Adrenal gland (tissue), 12 donors: Measurements from ENCODE around the gene CORO2A. TPM values are rescaled to one million over a fixed set of nuclear protein-coding genes. Genes with fewer than 3 reads are reported as not detected.

ENCODE experiments used
- DNase-seq, 7 donors: peaks; one replicate each; pipeline ENCODE4 v3.0.0-alpha.2; 2019 to 2020
- H3K27ac ChIP-seq, 5 donors: fragments of 200-600 bp; sonication (generic) in 4 of 5; 1 replicate in 3 of 5; 2 replicates in 2 of 5; pipeline versions ENCODE4 v1.5.1 to v1.8.0; 2016 to 2020; ENCODE audit warnings: mild to moderate bottlenecking in 1 of 5
- H3K27me3 ChIP-seq: fragments of 200-600 bp; 2 replicates; pipeline ENCODE4 v1.8.0; 2021
- H3K36me3 ChIP-seq, 2 donors: fragments of 200-600 bp; replicated peaks in 1 of 2; 1 replicate in 1 of 2; 2 replicates in 1 of 2; pipeline versions ENCODE4 v1.5.1 to v1.8.0; 2018 to 2022
- H3K4me1 ChIP-seq, 2 donors: fragments of 200-600 bp; replicated peaks in 1 of 2; 1 replicate in 1 of 2; 2 replicates in 1 of 2; pipeline versions ENCODE4 v1.5.1 to v1.8.0; 2018 to 2021
- H3K4me3 ChIP-seq, 4 donors: fragments of 200-600 bp; sonication (generic) in 3 of 4; one replicate each; pipeline ENCODE4 v1.5.1; 2016 to 2018
- H3K9me3 ChIP-seq, 3 donors: fragments of 200-600 bp; sonication (generic) in 1 of 3; replicated peaks in 1 of 3; 1 replicate in 2 of 3; 2 replicates in 1 of 3; pipeline versions ENCODE4 v1.5.1 to v1.8.0; 2016 to 2021
- POLR2A ChIP-seq, 2 donors: fragments of 450-650 bp; IDR thresholded peaks; one replicate each; pipeline ENCODE4 v1.6.1; 2017; ENCODE audit warnings: antibody characterized with exemption in 2 of 2, mild to moderate bottlenecking in 2 of 2, moderate library complexity in 1 of 2
- WGBS, 4 donors: extraction: QIAGEN DNeasy Blood & Tissue Kit in 2 of 4; methylation state at CpG; one replicate each; pipeline versions ENCODE4 v1.1.5 to v1.1.7; 2013 to 2017; 5-methylcytosine and 5-hydroxymethylcytosine counted together
- intact Hi-C, 2 donors: fragments of 100-400 bp; cut with DNase I; formaldehyde crosslinking; loops; one replicate each; pipeline versions ENCODE4 v1.14.1 to v1.15.0; 2022 to 2023
- polyA plus RNA-seq, 3 donors: library from polyadenylated mRNA; stranded (reverse); fragments of 200-250 nt in 2 of 3; fragments of 350-450 nt in 1 of 3; fragmentation: Illumina TruSeq in 1 of 3; extraction: RNeasy Lipid Tissue Mini Kit (QIAGEN cat#74804) in 1 of 3; gene quantifications; one replicate each; pipeline ENCODE4 v1.2.3, GENCODE V29; 2013 to 2014
- total RNA-seq, 9 donors: library from RNA; depleted of rRNA in 4 of 9; stranded (reverse); fragments of >200 nt in 4 of 9; fragments of 120-200 nt in 1 of 9; fragmentation: NEBNext Ultra II Directional in 1 of 9; extraction: Animal tissue kit (Norgen Biotek cat#: 25700) in 1 of 9; gene quantifications; one replicate each; pipeline versions ENCODE4 v1.1.0 to v1.2.4, GENCODE V29; 2013 to 2023
- TF ChIP-seq, protein P1 (sequence below), 6 experiments: fragments of 450-650 bp in 4 of 6; fragments of 200-600 bp in 2 of 6; sonication (generic) in 1 of 6; IDR thresholded peaks; 1 replicate in 5 of 6; 2 replicates in 1 of 6; pipeline versions ENCODE4 v1.5.1 to v1.8.0; 2016 to 2021; ENCODE audit warnings: antibody characterized with exemption in 6 of 6, mild to moderate bottlenecking in 2 of 6, moderate library complexity in 1 of 6
- donor health status: healthy with polysubstance abuse.
- donor health status: Bipolar disorder and iron deficiency.
- donor health status: DM: yes; HTN: yes; CAD: no.
- donor health status: DM: no; HTN: no; CAD: no.
- donor health status: DM: no; HTN: no; CAD: no.
- donor health status: DM: yes; HTN: yes; CAD: no.

Gene CORO2A
- total and polyA plus RNA-seq, 12 donors, result 0.06 to 3.9 (median 1.2) TPM

DNA sequence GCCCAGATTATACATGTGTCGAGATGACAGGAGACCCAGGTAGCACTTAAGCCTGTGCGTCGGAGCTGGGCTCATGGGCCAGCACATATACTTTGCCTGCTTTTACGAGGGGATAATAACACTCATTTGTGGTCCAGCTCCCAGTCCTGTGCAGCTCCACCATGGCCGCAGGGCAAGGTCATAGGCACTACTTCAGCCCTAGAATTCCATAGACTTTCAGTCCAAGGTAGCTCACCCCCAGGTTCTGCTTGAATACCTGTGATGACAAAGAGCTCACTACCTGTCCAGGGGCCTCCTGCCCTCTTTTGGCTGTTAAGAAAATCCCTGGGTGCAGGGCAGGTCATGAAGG is 1.7 kb downstream of the CORO2A start:
- no peaks in the 10 kb centered on the region for H3K36me3 ChIP-seq
- no peak for DNase-seq
- no peak overlapping the region for H3K27ac ChIP-seq
- peaks cover 6 to 8% of the 10 kb centered on the region in 2 donors for H3K4me1 ChIP-seq
- 73 to 93% (median 83%) methylated on average over 3 to 5 of the region's 5 CpGs for WGBS, 4 donors
- no peak overlapping the region for H3K4me3 ChIP-seq
- intact Hi-C loops, result no loop called here
- H3K9me3 ChIP-seq, result no peaks in the 10 kb centered on the region
- TF ChIP-seq POLR2A (IDR thresholded peaks at IDR 0.05), result no peak
- TF ChIP-seq, protein P1, sequence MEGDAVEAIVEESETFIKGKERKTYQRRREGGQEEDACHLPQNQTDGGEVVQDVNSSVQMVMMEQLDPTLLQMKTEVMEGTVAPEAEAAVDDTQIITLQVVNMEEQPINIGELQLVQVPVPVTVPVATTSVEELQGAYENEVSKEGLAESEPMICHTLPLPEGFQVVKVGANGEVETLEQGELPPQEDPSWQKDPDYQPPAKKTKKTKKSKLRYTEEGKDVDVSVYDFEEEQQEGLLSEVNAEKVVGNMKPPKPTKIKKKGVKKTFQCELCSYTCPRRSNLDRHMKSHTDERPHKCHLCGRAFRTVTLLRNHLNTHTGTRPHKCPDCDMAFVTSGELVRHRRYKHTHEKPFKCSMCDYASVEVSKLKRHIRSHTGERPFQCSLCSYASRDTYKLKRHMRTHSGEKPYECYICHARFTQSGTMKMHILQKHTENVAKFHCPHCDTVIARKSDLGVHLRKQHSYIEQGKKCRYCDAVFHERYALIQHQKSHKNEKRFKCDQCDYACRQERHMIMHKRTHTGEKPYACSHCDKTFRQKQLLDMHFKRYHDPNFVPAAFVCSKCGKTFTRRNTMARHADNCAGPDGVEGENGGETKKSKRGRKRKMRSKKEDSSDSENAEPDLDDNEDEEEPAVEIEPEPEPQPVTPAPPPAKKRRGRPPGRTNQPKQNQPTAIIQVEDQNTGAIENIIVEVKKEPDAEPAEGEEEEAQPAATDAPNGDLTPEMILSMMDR (IDR thresholded peaks at IDR 0.05), result no peak
- H3K27me3 ChIP-seq, result no peaks in the 10 kb centered on the region

DNA sequence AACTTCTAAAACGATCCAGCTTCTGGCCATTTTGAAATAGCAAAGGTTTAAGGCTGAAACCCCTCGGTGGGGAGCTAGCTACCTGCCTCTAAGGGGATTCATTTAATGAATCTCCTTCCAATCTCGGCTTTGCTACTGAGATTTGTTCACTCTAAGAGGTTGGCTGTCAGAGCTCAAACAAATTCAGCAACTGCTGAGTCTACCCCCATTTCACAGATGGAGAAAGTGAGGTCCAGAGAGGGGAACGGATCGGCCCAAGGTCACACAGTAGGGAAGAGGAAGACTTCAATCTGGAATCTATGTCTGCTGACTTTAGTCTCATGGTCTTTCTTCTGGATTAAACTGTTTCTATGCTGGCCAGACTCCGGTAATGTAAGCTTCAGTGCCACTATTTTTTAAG is 3.0 kb downstream of the CORO2A start:
- 59 to 80% (median 71%) methylated on average over 6 of the region's 6 CpGs for WGBS, 4 donors
- Histone ChIP-seq H3K9me3 (no peaks in the 10 kb centered on the region), H3K36me3 (no peaks in the 10 kb centered on the region), H3K27me3 (no peaks in the 10 kb centered on the region), H3K27ac (no peak overlapping the region), H3K4me3 (no peak overlapping the region), H3K4me1 (peaks cover 6 to 8% of the 10 kb centered on the region in 2 donors)
- no peak for DNase-seq
- TF ChIP-seq, protein P1 (IDR thresholded peaks at IDR 0.05), result no peak
- no peak for TF ChIP-seq POLR2A (IDR thresholded peaks at IDR 0.05)
- intact Hi-C loops, result no loop called here

DNA sequence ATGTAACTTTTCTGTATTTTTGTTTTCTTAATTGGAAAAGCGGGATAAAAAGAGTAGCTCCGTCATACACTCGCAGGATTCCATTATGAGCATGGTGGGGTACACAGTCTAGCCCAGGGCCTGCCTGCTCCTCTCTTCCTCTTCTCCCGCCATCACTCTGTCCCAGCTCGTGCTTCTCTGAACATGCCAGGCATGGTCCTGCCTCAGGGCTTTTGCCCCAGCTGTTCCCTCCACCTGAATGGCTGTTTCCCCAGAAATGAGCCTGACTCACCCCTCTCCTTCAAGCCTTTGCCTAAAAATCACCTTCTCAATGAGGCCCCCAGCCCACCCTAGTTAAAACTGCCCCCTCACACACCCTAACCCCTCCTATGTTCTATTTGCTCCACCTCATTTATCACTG is 4.5 kb downstream of the CORO2A start:
- 79 to 94% (median 85%) methylated on average over 5 of the region's 5 CpGs for WGBS, 4 donors
- H3K36me3 ChIP-seq, result no peaks in the 10 kb centered on the region
- H3K4me1 ChIP-seq, result peaks cover 2 to 6% of the 10 kb centered on the region in 2 donors
- no peak for TF ChIP-seq POLR2A (IDR thresholded peaks at IDR 0.05)
- TF ChIP-seq, protein P1 (IDR thresholded peaks at IDR 0.05), result no peak
- no peaks in the 10 kb centered on the region for H3K27me3 ChIP-seq
- H3K9me3 ChIP-seq, result no peaks in the 10 kb centered on the region
- intact Hi-C loops, result no loop called here
- DNase-seq, result no peak
- H3K27ac ChIP-seq, result no peak overlapping the region
- H3K4me3 ChIP-seq, result no peak overlapping the region

DNA sequence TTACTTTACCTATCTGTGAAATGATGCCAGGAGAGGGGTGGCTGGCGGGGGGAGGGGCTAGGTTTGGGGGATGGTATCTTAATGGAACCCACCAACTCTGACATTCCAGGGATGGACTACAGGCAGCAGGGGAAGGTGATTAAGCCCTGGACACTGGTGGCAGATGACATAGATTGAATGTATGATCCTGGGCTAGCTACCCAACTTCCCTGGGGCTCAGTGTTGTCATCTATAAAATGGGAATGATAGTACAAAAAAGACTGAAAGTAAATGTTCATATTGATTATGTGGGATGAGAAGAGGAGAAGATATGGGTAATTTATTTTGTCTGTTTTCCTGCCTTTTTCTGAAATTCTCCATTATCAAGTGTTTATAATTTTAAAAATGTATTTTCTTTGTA is 6.2 kb downstream of the CORO2A start:
- Histone ChIP-seq H3K27me3 (no peaks in the 10 kb centered on the region), H3K9me3 (no peaks in the 10 kb centered on the region), H3K4me3 (no peak overlapping the region), H3K36me3 (no peaks in the 10 kb centered on the region), H3K27ac (no peak overlapping the region), H3K4me1 (no peaks in the 10 kb centered on the region)
- 0 to 86% (median 37%) methylated on average over 1 of the region's 1 CpG for WGBS, 4 donors
- TF ChIP-seq, protein P1 (IDR thresholded peaks at IDR 0.05), result no peak
- TF ChIP-seq POLR2A (IDR thresholded peaks at IDR 0.05), result no peak
- intact Hi-C loops, result no loop called here
- no peak for DNase-seq
